K562 (cell line): ENCODE data around the gene MINDY4B. TPM values are rescaled to one million over a fixed set of nuclear protein-coding genes. Genes with fewer than 3 reads are reported as not detected.

Experiments
- ATAC-seq: fragments of 200-7000 bp; cut with Tn5 transposase; 3 replicates; pipeline ENCODE4 v1.9.1; 2020; ENCODE audit warnings: moderate library complexity
- BruUV-seq: library from RNA; stranded (reverse); fragments of 400-500 nt; replicated peaks from 2 replicates; lab custom pipeline; 2021; lab: Mats Ljungman, UMichigan
- CTCF ChIA-PET: fragments of 300-600 bp; formaldehyde crosslinking; extraction: SDS; loops from one replicate; lab custom pipeline; 2021; ENCODE audit warnings: low intra/inter-chr PET ratio; lab: Yijun Ruan, JAX
- POLR2A ChIA-PET: fragments of 300-600, 350-650 bp; sonication (Branson Sonifier 250); formaldehyde crosslinking; extraction: SDS; loops from one replicate; lab custom pipeline; 2021; ENCODE audit warnings: antibody characterized with exemption, inconsistent platforms; lab: Yijun Ruan, JAX
- DNase-seq, 4 experiments: peaks; one replicate each; pipeline versions ENCODE4 v3.0.0 to v3.0.0-alpha.2; 2011 to 2018; ENCODE audit warnings: low spot score in 3 of 4, mixed read lengths in 3 of 4; ENCODE audit errors: extremely low read depth in 1 of 4
- FAIRE-seq: peaks from 2 replicates; lab custom pipeline; 2011; peaks lifted over from hg19 to GRCh38; lab: Jason Lieb, UNC
- H2AFZ ChIP-seq: 2 replicates; pipeline ENCODE4 v1.6.0; 2011; ENCODE audit warnings: low read depth, low read length, control low read depth, inconsistent platforms
- H3K27ac ChIP-seq: fragments of 200-600 bp; 3 replicates; pipeline ENCODE4 v1.8.0; 2011; ENCODE audit warnings: low read depth, mild to moderate bottlenecking, control low read depth, inconsistent platforms, low read length, moderate library complexity, mixed read lengths; ENCODE audit errors: extremely low read depth
- H3K27me3 ChIP-seq, 2 experiments: fragments of 300-600 bp in 1 of 2; 2 replicates in 1 of 2; 3 replicates in 1 of 2; pipeline versions ENCODE4 v1.6.0 to v1.8.0; 2011; ENCODE audit warnings: inconsistent platforms in 2 of 2, low read length in 2 of 2, mild to moderate bottlenecking in 1 of 2, mixed read lengths in 1 of 2, moderate library complexity in 1 of 2; ENCODE audit not compliant: control insufficient read depth in 2 of 2, insufficient read depth in 2 of 2
- H3K36me3 ChIP-seq: fragments of 300-600 bp; 3 replicates; pipeline ENCODE4 v1.8.0; 2011; ENCODE audit warnings: mild to moderate bottlenecking, low read length, inconsistent platforms; ENCODE audit not compliant: control insufficient read depth, insufficient read depth
- H3K4me1 ChIP-seq, 2 experiments: fragments of 200-600 bp in 1 of 2; replicated peaks in 1 of 2; 2 replicates in 1 of 2; 3 replicates in 1 of 2; pipeline versions ENCODE4 v1.5.1 to v1.8.0; 2011; ENCODE audit warnings: inconsistent platforms in 2 of 2, low read length in 2 of 2, mild to moderate bottlenecking in 1 of 2, mixed read lengths in 1 of 2, moderate library complexity in 1 of 2; ENCODE audit not compliant: control insufficient read depth in 2 of 2, insufficient read depth in 2 of 2
- H3K4me2 ChIP-seq: 2 replicates; pipeline ENCODE4 v1.6.1; 2011; ENCODE audit warnings: low read length, control low read depth, inconsistent platforms, mixed read lengths; ENCODE audit not compliant: insufficient read depth
- H3K4me3 ChIP-seq: fragments of 200-600 bp; sonication (generic), shearing (Covaris generic); 2 replicates; pipeline ENCODE4 v1.5.1; 2016; ENCODE audit warnings: control low read depth, inconsistent platforms
- H3K79me2 ChIP-seq: fragments of 200-600 bp; 3 replicates; pipeline ENCODE4 v1.8.0; 2011; ENCODE audit warnings: low read length, inconsistent platforms; ENCODE audit not compliant: control insufficient read depth, insufficient read depth
- H3K9ac ChIP-seq, 2 experiments: 2 replicates each; pipeline versions ENCODE4 v1.6.0 to v1.6.1; 2011; ENCODE audit warnings: low read depth in 2 of 2, low read length in 2 of 2, control low read depth in 1 of 2, inconsistent platforms in 1 of 2, mild to moderate bottlenecking in 1 of 2, mixed read lengths in 1 of 2; ENCODE audit not compliant: insufficient read depth in 1 of 2
- H3K9me1 ChIP-seq: one replicate; pipeline ENCODE4 v1.6.0; 2011; ENCODE audit warnings: inconsistent platforms, mild to moderate bottlenecking, low read length, moderate library complexity; ENCODE audit not compliant: control insufficient read depth, insufficient read depth
- H3K9me3 ChIP-seq: replicated peaks from 2 replicates; pipeline ENCODE4 v1.5.1; 2011; ENCODE audit warnings: low read depth, low read length, inconsistent platforms; ENCODE audit not compliant: control insufficient read depth, insufficient read depth
- H4K20me1 ChIP-seq: replicated peaks from 2 replicates; pipeline ENCODE4 v1.6.1; 2011; ENCODE audit warnings: low read length, inconsistent platforms, mixed read lengths; ENCODE audit not compliant: control insufficient read depth, insufficient read depth
- NFE2L1 ChIP-seq: fragments of 450-650 bp; IDR thresholded peaks from 2 replicates; pipeline ENCODE4 v1.6.1; 2016; ENCODE audit warnings: missing genetic modification characterization, low read depth, mild to moderate bottlenecking, missing compliant biosample characterization, moderate library complexity, borderline replicate concordance
- NFIC ChIP-seq: fragments of 450-650 bp; IDR thresholded peaks from 2 replicates; pipeline ENCODE4 v1.6.1; 2017; ENCODE audit warnings: mild to moderate bottlenecking, inconsistent platforms
- RUNX1 ChIP-seq: sonication (generic); IDR thresholded peaks from 2 replicates; pipeline ENCODE4 v1.6.1; 2016; ENCODE audit warnings: antibody characterized with exemption, low read depth
- SFPQ ChIP-seq: fragments of 200-400 bp; formaldehyde crosslinking; IDR thresholded peaks from 2 replicates; pipeline ENCODE4 v1.6.1; 2017; ENCODE audit warnings: mild to moderate bottlenecking, low read depth, low read length, moderate library complexity
- TSC22D4 ChIP-seq: fragments of 450-650 bp; IDR thresholded peaks from 2 replicates; pipeline ENCODE4 v1.6.1; 2016; ENCODE audit warnings: missing genetic modification characterization, missing biosample characterization, control low read depth
- U2AF1 ChIP-seq: fragments of 200-400 bp; formaldehyde crosslinking; optimal IDR thresholded peaks from 2 replicates; pipeline ENCODE3; 2017; ENCODE audit warnings: mild to moderate bottlenecking, low read depth, low read length, moderate library complexity
- WGBS: fragments of 100-300 bp; shearing (Covaris generic); methylation state at CpG from one replicate; pipeline ENCODE4 v1.1.6; 2016; ENCODE audit warnings: low coverage, mixed read lengths; ENCODE audit not compliant: insufficient coverage; ENCODE audit errors: missing lambda C conversion rate; 5-methylcytosine and 5-hydroxymethylcytosine counted together
- in situ Hi-C: fragments of 300-500 bp; cut with MboI; formaldehyde crosslinking; loops from 4 replicates; pipeline ENCODE4 v1.15.0; 2018; ENCODE audit warnings: inconsistent platforms, mixed read lengths
- intact Hi-C: fragments of 100-400 bp; cut with micrococcal nuclease; formaldehyde crosslinking; loops from 2 replicates; pipeline ENCODE4 v1.14.2; 2022
- polyA plus RNA-seq, 8 experiments: library from polyadenylated mRNA; depleted of rRNA in 4 of 8; stranded (reverse) in 5 of 8; unstranded in 3 of 8; fragments of >200 nt; fragmentation: Nextera tagmentation in 2 of 8; fragmentation: Illumina TruSeq in 1 of 8; extraction: Ambion mirVana in 2 of 8; extraction: Trizol in 1 of 8; gene quantifications; 2 replicates each; pipeline versions ENCODE4 v1.2.1 to v1.2.3, GENCODE V29; 2011 to 2014; ENCODE audit warnings: inconsistent platforms in 1 of 8, missing spikeins in 1 of 8
- total RNA-seq, 7 experiments: library from RNA; depleted of rRNA in 6 of 7; stranded (reverse); fragments of >200 nt in 6 of 7; fragmentation: Illumina TruSeq in 2 of 7; extraction: Trizol in 2 of 7; gene quantifications; 2 replicates each; pipeline versions ENCODE4 v1.2.1 to v1.2.3, GENCODE V29; 2011 to 2021; ENCODE audit warnings: low replicate concordance in 1 of 7

MINDY4B gene
- total and polyA plus RNA-seq, 9 of the 15 experiments (the other 6 are each of a cell fraction or from before 2014, with no cell fraction given) = not detected

GRCh38 chr3:150928234-150928633 is 23.0 kb upstream of the MINDY4B start:
- Histone ChIP-seq H3K79me2 (no peaks in the 10 kb centered on the region), H3K4me1 (peaks cover 0 to 3% of the 10 kb centered on the region in 2 experiments; a peak in 1 of 5 replicates), H3K36me3 (no peaks in the 10 kb centered on the region), H3K9me1 (no peaks in the 10 kb centered on the region), H2AFZ (no peak overlapping the region), H3K4me2 (no peak overlapping the region), H3K4me3 (no peak overlapping the region), H3K9ac (no peak overlapping the region)
- in situ Hi-C loops (no loop called here), intact Hi-C loops (no loop called here)
- ATAC-seq = no peak
- no peak for FAIRE-seq
- CTCF ChIA-PET = no interaction called here
- POLR2A ChIA-PET = no interaction called here
- no TSS peak for BruUV-seq
- WGBS = 0% methylated on average over 1 of the region's 1 CpG
- DNase-seq = no peak
- no peak for TF ChIP-seq RUNX1
- TF ChIP-seq NFIC = no peak
- no peak for TF ChIP-seq NFE2L1 (tag)
- no peak for TF ChIP-seq TSC22D4 (tag)
- no peak for TF ChIP-seq U2AF1
- TF ChIP-seq SFPQ = no peak
- TF ChIP-seq, all 486 proteins: peak for 0
- Histone ChIP-seq H3K27ac (no peak overlapping the region), H3K27me3 (peaks cover 0 to 21% of the 10 kb centered on the region in 2 experiments; a peak in 3 of 5 replicates), H4K20me1 (no peaks in the 10 kb centered on the region), H3K9me3 (no peaks in the 10 kb centered on the region)
